Colon (tissue), 2 donors: ENCODE measurements around the gene DLX1.
"Not testable (repeated sequence)": the region's sequence is repeated elsewhere in the genome, so short reads cannot be mapped to it uniquely, and the experiment has no call there.

Experiments
- FAIRE-seq: peaks from 2 replicates; lab custom pipeline; 2012; peaks lifted over from hg19 to GRCh38; lab: Jason Lieb, UNC
- donor health status: control.
- donor health status: control.

The DLX1 gene

DNA sequence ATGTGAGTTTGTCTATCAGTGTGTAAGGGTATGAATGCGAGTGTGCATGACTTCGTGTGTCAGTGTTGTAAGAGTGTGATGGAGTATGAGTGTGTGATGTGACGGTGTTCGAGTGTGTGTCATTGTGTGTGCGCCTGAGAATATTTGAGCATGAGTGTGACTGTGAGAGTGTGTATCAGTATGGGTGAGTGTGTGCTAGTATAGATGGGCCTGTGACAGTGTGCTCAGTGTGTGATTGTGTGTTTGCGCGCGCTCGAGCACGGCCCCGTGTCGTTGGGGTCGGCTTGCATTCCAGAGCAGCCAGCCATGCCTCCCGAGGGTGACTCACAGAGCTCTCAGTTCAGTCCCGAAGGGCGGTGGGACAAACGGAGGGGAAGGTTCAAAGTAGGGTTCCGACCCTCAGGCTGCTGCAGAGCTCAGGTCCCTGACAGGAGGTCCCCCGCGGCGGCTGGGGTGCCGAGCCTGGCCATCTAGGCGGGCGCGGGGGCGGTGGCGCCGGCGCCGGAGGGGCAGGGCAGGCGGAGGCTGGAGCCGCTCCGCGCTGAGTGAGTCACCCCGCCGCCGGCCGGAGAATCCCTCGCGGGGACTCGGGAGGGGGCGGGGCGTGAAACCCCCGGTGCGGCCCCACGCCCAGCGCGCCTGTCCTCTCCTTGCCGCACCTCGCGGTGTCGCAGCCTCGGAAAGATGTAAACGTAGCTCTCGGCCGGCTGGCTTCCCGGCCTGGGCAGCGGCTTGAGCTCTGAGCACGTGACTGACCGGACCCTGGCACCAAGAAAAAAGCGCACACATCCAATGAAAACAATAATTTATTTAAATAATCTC, 13.6 kb downstream of the DLX1 start:
- FAIRE-seq, result no peak

DNA sequence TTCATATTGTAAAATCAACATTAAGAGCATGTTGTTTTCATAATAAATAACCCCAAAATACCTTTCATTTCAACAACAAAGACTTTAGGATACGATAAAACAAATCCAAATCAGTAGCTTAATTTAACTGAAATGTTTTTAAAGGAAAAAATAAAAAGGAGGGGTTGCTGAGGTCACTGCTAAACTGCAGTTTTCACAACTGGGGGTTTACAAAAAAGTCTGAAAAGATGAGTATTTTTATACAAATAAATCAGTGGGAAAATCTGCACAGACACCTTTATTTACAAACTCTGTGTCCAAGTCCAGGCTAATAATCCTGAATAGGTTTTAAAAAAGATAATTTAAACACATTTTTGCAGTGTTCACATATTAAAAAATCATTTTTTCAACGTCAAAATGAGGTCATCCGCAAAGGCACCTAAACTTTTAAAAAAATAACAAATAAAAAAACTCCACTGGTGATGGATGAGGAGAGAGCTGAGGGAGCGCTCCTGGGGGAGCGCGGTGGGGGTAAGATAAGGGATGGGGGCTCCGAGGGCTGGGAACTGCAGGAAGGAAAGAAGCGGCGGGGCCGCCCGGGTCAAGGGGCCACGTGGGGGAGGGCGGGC, 14.3 kb downstream of the DLX1 start:
- FAIRE-seq, result no peak

DNA sequence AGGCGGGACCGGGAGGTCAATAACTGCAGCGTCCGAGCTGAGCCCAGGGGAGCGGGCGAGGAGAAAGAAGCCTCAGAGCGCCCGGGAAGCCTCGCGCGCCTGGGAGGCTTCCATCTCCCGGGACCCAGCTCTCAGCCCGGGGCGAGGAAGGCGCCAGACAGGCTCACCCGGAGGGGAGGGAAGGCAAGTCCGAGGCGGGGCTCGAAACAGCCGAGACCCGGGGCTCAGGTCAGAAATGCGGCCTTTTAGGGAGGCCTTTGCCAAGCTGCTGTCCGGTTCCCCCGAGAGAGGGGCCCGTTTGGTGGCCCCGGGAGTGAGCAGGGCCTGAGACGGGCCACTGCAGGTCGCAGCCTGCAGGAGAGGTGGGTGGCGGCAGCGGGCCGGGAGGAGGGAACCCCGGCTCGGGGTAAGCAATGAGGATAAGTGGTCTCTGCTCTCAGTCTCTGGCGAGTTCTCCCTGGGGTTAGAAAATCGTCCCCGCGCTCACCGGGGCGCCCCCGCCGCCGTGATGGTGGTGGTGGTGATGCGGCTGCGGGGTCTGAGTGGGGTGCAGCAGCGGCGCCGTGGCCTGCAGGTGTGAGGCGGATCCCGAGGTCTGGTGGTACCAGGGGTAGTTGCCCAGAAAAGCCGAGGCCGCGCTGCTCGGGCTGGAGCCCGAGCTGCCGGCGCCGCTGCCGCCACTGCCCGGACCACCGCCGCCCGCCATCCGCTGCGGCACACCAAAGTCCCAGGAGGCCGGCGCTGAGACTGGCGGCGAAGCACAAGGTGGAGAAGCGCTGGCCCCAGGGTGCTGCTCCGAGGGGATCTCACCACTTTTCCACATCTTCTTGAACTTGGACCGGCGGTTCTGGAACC, 15.0 kb downstream of the DLX1 start:
- no peak for FAIRE-seq

- FAIRE-seq, result no peak
Measured at GRCh38 chr2:172100935-172101820, 15.9 kb downstream of the DLX1 start.

GRCh38 chr2:172101821-172102390, 16.6 kb downstream of the DLX1 start:
- FAIRE-seq, result no peak

DNA sequence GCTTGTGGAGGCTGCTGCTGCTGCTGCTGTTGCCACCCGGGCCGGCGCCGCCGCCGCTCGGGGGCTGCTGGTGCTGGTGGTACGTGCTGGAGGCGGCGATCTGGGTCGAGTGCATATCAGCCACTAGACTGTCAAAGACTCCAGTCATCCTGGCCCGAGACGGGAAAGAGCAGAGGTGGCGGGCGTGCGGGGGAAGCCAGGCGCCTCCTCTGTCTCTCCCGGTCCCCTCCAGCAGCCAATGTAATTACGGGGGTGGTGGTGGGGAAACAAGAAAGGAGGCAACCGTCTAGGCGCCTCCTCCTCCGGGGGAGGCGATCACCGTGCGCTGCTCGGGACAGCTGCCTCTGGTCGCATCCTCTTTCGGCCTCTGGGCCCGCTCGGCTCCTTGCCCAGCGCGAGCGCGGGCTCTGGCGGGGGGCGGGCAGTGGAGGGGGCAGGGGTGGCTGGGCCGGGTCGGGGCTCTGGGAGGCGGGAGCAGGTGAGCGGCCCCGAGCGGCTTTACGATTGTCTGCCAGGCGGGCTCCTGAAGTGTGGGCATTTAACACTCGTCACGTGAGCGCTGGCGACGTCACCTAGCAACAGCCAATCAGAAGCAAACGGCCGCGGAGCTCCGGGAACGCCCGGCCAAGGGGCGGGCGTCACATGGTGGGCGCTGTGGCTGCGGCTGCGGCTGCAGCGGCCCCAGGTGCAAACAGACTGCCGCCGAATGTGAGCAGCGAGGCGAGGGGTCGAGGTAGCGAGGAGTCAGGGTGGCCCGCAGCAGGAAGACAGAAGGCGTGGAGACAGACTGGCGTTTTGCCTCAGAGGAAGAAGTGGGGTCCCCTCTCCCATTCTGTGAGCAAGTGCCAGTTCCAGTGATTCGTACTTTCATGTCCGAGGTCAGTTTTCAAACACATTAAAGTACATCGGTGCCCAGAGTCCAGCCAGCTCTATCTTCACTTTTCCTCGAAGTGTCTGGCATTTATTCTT, 17.4 kb downstream of the DLX1 start, which contains the start of gene DLX2:
TSS of gene DLX2 (minus strand) at position 510 of the 969 bp plus-strand sequence. CDS start at position 148, 362 bp downstream.
- FAIRE-seq, result no peak

DNA sequence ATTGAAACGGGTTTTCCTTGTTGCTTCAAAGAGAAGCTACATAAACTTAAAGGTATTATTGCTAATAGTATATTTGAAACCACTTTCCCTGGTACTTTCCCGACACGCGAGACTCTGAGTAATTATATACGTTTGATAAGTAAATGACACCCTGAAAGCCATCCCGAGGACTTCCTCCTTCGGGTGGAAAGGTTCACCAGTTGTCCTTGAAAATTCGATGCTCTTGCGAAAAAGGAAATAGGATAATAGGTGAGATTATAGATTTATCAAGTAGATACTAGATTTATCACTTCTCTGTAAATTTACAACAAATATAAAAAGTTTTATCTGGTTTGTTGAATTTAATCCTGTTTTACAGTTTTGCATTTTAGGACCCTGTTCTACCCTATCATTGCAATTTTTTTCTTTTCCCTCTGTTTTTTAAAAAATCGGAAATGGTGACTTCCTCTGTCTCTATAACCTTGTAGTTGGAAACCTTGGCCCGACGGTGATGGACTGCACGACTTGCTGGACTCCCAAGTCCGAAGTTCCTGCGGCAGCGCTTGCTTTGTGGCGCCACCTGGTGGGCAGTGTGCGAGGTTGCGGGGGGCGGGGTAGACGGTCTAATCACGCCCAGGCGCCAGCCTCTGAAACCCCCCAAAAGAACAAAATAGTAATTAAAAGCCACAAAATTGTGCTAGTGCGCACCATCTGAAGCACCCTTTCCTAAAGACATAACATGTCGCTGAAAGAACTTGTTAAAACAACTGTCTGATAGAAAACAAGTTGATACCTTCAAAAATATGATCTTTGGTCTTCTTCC, 18.4 kb downstream of the DLX1 start:
- no peak for FAIRE-seq

DNA sequence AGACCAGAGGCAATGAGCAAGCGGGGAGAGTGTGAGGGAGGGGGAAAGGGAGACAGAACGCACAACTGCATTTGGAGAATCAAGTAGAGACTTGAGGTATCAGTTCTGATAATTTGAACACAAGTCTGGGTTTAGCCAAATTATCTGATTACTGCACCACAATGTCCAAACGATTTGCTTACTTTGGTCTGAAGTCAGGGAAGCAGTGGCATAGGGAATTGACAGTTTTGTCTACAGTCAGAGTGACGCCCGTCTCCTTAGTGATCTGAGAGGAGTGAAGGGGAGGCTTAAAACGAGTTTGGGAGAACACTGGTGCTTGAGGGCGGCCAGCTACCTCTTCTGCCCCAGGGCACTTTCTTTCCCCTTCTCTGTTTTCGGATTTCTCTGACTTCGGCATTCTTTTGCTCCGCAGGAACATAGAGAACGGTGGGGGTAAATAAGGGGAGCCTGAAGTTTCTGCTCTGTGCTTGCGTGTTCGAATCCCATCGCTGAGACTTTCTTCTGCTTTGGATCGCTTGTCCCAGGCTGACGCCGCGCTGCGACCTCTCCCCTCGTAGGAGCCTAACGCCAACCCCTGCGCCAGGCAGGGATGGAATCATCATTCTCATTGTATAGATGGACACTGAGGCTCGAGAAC, 20.3 kb downstream of the DLX1 start:
- no peak for FAIRE-seq

- FAIRE-seq, result no peak
Measured at GRCh38 chr2:172106108-172106961, 21.0 kb downstream of the DLX1 start.

- no peak for FAIRE-seq
Measured at GRCh38 chr2:172107690-172108586, 22.6 kb downstream of the DLX1 start.

DNA sequence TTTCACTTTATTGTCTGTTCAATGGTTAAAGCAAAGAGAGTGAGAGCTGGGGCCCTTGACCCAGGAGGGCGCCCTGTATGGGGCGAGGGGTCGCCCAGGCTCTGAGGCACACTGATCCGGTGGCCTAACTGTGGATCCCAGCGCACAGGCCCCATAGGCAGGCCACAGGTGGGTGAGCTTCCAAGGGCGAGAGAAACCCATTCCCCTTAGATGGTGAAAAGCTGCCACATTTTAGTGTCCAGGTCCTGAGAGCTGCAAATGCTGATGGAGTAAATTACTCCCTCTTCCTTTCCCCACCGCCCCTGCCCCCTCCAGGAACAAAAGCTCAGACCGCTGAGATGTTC, 23.3 kb downstream of the DLX1 start:
- FAIRE-seq, result no peak

DNA sequence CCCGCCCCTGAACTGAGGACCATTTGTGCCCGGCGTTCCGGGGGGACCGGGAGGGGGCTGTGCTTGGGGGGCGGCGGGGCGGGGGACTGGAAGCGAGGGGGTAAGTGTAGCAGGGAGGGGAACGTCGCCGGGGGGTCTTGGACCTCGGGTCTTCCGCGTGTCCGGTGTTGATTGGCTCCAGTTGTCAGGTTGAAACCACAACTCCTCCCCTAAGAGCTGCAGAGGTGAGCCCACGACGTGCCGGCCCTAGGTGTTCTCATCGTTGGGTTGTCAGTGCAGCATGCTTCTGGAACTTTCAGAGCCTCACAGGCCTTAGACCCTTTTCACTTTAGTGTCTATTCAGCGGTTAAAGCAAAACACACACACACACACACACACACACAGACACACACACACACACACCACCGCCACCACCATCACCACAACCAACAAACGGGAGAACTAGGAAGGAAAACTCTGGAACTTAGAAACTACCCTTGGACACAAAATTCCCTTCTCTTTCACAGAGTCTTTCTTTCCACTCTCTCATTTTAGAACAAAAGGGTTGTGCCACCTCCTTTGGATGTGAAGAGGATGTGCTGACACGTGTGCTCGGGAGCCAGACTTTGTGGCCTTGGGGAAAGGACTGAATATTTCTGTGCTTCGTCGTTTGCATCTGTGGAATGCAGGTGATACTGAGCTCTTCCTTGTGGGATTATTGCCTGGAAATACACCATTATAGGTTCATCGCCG, 24.1 kb downstream of the DLX1 start:
- no peak for FAIRE-seq

DNA sequence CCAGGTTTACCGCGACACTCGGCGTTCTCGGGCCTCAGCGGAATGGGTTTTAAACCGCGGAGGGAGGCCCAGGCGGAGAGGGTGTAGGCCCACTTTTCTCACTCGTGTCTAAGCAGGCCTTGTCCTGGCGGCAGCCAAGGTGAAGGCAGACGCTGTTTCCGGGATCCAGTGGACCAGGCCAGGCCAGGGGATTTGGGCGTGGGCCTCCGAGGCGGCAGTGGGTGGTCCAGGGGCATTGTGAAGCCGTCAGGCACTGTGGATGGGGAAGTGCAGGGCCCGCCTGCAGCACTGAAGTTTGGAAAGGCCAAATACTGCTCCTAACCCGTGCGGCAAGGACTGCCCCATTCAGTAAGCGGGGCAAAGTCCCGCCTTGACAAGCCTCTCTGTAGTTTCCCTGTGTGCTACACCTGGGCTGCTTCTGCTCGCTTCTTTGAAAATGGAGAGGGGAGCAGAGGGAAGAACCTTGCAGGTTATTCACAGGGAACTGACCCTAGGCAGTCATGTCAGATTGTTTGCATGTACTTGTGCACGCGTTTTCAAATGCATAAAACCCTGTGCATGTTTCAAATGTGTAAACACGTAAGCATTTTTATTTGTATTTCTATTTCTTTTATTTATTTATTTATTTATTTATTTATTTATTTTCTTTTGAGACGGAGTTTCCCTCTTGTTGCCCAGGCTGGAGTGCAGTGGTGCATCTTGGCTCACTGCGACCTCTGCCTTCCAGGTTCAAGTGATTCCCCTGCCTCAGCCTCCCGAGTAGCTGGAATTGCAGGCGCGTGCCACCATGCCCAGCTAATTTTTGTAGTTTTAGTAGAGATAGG, 24.9 kb downstream of the DLX1 start:
- no peak for FAIRE-seq

DNA sequence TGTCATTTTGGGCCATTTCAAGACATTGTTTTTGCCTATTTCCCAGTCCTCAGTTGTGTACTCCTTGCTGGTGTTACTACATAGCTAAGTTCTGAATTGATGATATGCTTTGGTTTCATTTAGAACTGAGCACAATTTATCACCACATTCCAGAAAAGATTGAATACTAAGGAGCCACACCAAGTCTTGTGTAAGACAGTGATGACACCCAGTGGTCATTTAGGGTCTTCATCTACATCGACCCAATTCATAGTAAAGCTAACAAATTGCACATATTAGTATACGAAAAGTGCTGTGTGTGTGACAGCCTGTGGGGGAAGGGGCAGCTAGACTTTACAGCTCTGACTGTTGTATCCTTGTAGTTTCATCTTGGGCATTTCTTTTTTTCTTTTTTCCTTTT, 28.3 kb downstream of the DLX1 start:
- FAIRE-seq, result no peak

DNA sequence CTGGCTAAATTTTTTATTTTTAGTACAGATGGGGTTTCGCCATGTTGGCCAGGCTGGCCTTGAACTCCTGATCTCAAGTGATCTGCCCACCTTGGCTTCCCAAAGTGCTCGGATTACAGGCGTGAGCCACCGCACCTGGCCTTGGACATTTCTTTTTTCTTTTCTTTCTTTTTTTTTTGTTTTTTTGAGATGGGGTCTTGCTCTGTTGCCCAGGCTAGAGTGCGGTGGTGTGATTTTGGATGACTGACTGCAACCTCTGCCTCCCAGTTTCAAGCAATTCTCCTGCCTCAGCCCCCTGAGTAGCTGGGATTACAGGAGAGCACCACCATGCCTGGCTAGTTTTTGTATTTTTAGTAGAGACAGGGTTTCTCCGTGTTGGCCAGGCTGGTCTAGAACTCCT, 28.9 kb downstream of the DLX1 start:
- FAIRE-seq, result not testable (repeated sequence)
